ENCODE results near the gene ZNF446. TPM values are rescaled to one million over a fixed set of nuclear protein-coding genes. Genes with fewer than 3 reads are reported as not detected.

ZNF446 gene
- total RNA-seq, 4 donors from 2014 or later, result 12.8 to 25.6 (median 19.6) TPM

- Histone ChIP-seq H3K36me3 (peaks cover 0 to 10% (median 0%) of the 10 kb centered on the region in 3 donors), H3K27me3 (no peaks in the 10 kb centered on the region), H3K9me3 (no peaks in the 10 kb centered on the region), H3K4me1 (peaks cover 0 to 25% (median 0%) of the 10 kb centered on the region in 4 donors), H3K27ac (peak within 1 kb of the TSS in 1 of 4 donors; percentile 65), H3K4me3 (no peak within 1 kb of the TSS)
- TF ChIP-seq POLR2A (IDR thresholded peaks at IDR 0.05) (no peak), CTCF (IDR thresholded peaks at IDR 0.05) (no peak)
- DNase-seq, result peak in 2 of 3 donors; percentile 65 to 70
Measured at GRCh38 chr19:58511353-58512208, 35.4 kb downstream of the ZNF446 start, which contains the start of gene SLC27A5. SLC27A5 (minus strand) TSS chr19:58511992; CDS start chr19:58511955, 37 bp downstream.

GRCh38 chr19:58513213-58513693 is 37.1 kb downstream of the ZNF446 start:
- Histone ChIP-seq H3K36me3 (peaks cover 0 to 21% (median 0%) of the 10 kb centered on the region in 3 donors), H3K9me3 (no peaks in the 10 kb centered on the region), H3K27me3 (no peaks in the 10 kb centered on the region), H3K4me3 (peak overlapping the region in 2 of 4 donors; percentile 45 to 50), H3K27ac (peak overlapping the region in 3 of 4 donors; percentile 44 to 74 (median 59)), H3K4me1 (peaks cover 2 to 38% (median 5%) of the 10 kb centered on the region in 4 donors)
- no peak for DNase-seq
- TF ChIP-seq POLR2A (IDR thresholded peaks at IDR 0.05) (no peak), CTCF (IDR thresholded peaks at IDR 0.05) (no peak)

GRCh38 chr19:58513694-58514563 is 37.8 kb downstream of the ZNF446 start:
- peak; percentile 84 to 99 (median 94) for TF ChIP-seq CTCF (IDR thresholded peaks at IDR 0.05)
- peak in 1 of 2 donors; percentile 49 for TF ChIP-seq POLR2A (IDR thresholded peaks at IDR 0.05)
- Histone ChIP-seq H3K4me3 (peak overlapping the region; percentile 32 to 52 (median 48)), H3K27ac (peak overlapping the region; percentile 40 to 74 (median 52)), H3K36me3 (peaks cover 0 to 21% (median 0%) of the 10 kb centered on the region in 3 donors), H3K9me3 (no peaks in the 10 kb centered on the region), H3K27me3 (no peaks in the 10 kb centered on the region), H3K4me1 (peaks cover 3 to 45% (median 12%) of the 10 kb centered on the region in 4 donors)
- DNase-seq, result peak; percentile 70 to 94 (median 93)

- peaks cover 3 to 45% (median 12%) of the 10 kb centered on the region in 4 donors for H3K4me1 ChIP-seq
- DNase-seq, result no peak
- peaks cover 0 to 21% (median 0%) of the 10 kb centered on the region in 3 donors for H3K36me3 ChIP-seq
- peak overlapping the region in 2 of 4 donors; percentile 44 to 74 for H3K27ac ChIP-seq
- no peaks in the 10 kb centered on the region for H3K27me3 ChIP-seq
- TF ChIP-seq CTCF (IDR thresholded peaks at IDR 0.05), result no peak
- TF ChIP-seq POLR2A (IDR thresholded peaks at IDR 0.05), result no peak
- H3K9me3 ChIP-seq, result no peaks in the 10 kb centered on the region
- H3K4me3 ChIP-seq, result peak overlapping the region in 3 of 4 donors; percentile 45 to 52 (median 50)
Measured at GRCh38 chr19:58514564-58515022, 38.4 kb downstream of the ZNF446 start.

GRCh38 chr19:58515259-58515658 is 39.1 kb downstream of the ZNF446 start:
- Histone ChIP-seq H3K4me1 (peaks cover 3 to 46% (median 12%) of the 10 kb centered on the region in 4 donors), H3K27me3 (no peaks in the 10 kb centered on the region), H3K36me3 (peaks cover 0 to 21% (median 0%) of the 10 kb centered on the region in 3 donors), H3K4me3 (no peak overlapping the region), H3K27ac (no peak overlapping the region), H3K9me3 (no peaks in the 10 kb centered on the region)
- TF ChIP-seq POLR2A (IDR thresholded peaks at IDR 0.05) (no peak), CTCF (IDR thresholded peaks at IDR 0.05) (no peak)
- no peak for DNase-seq

Measured in Peyer's patch (tissue), 4 donors.